SK-N-SH (cell line): ENCODE data around the gene TROAP. TPM values are rescaled to one million over a fixed set of nuclear protein-coding genes. Genes with fewer than 3 reads are reported as not detected.

Experiments
- CTCF ChIA-PET: fragments of 300-600, 350-600 bp; formaldehyde crosslinking; extraction: SDS; loops from one replicate; lab custom pipeline; 2021; lab: Yijun Ruan, JAX
- POLR2A ChIA-PET: fragments of 350-600 bp; sonication (Branson Sonifier 250); formaldehyde crosslinking; extraction: SDS; loops from one replicate; lab custom pipeline; 2020; ENCODE audit warnings: antibody characterized with exemption, inconsistent platforms; lab: Yijun Ruan, JAX
- DNase-seq: peaks from one replicate; pipeline ENCODE4 v3.0.0; 2012
- H2AFZ ChIP-seq: fragments of 200-600 bp; sonication (generic); 2 replicates; pipeline ENCODE4 v1.8.1; 2016; ENCODE audit warnings: antibody characterized with exemption, mild to moderate bottlenecking, low read depth
- H3F3A ChIP-seq: fragments of 200-600 bp; sonication (generic); replicated peaks from 2 replicates; pipeline ENCODE3; 2016; ENCODE audit warnings: antibody characterized with exemption, mild to moderate bottlenecking; ENCODE audit not compliant: insufficient read depth
- H3K27ac ChIP-seq, 2 experiments: fragments of 200-500 bp in 1 of 2; fragments of 200-600 bp in 1 of 2; sonication (Bioruptor generic) in 1 of 2; sonication (generic), shearing (Covaris generic) in 1 of 2; 2 replicates each; pipeline versions ENCODE4 v1.5.1 to v1.6.1; 2014 to 2016; ENCODE audit warnings: low read depth in 2 of 2, inconsistent platforms in 1 of 2, low read length in 1 of 2, mild to moderate bottlenecking in 1 of 2, mixed read lengths in 1 of 2
- H3K27me3 ChIP-seq: fragments of 200-600 bp; sonication (generic), shearing (Covaris generic); 2 replicates; pipeline ENCODE4 v1.6.1; 2016; ENCODE audit warnings: mixed run types; ENCODE audit not compliant: insufficient read depth
- H3K36me3 ChIP-seq, 2 experiments: fragments of 200-500 bp in 1 of 2; fragments of 200-600 bp in 1 of 2; sonication (Bioruptor generic) in 1 of 2; sonication (generic) in 1 of 2; replicated peaks in 1 of 2; 2 replicates each; pipeline versions ENCODE3 to v1.5.1; 2014 to 2016; ENCODE audit warnings: low read length in 1 of 2, mild to moderate bottlenecking in 1 of 2; ENCODE audit not compliant: insufficient read depth in 2 of 2, control insufficient read depth in 1 of 2
- H3K4me1 ChIP-seq, 2 experiments: fragments of 200-500 bp in 1 of 2; fragments of 200-600 bp in 1 of 2; sonication (Bioruptor generic) in 1 of 2; sonication (generic), shearing (Covaris generic) in 1 of 2; 2 replicates each; pipeline versions ENCODE4 v1.5.1 to v1.6.1; 2014 to 2016; ENCODE audit warnings: low read depth in 1 of 2, low read length in 1 of 2, mixed run types in 1 of 2; ENCODE audit not compliant: insufficient read depth in 2 of 2, control insufficient read depth in 1 of 2
- H3K4me2 ChIP-seq: fragments of 200-600 bp; sonication (generic), shearing (Covaris generic); 2 replicates; pipeline ENCODE4 v1.6.1; 2017; ENCODE audit warnings: mixed run types
- H3K4me3 ChIP-seq, 2 experiments: fragments of 200-500 bp in 1 of 2; fragments of 200-600 bp in 1 of 2; sonication (Bioruptor generic) in 1 of 2; sonication (generic), shearing (Covaris generic) in 1 of 2; 2 replicates each; pipeline versions ENCODE4 v1.5.1 to v1.8.1; 2014 to 2016; ENCODE audit warnings: low read depth in 2 of 2, inconsistent platforms in 1 of 2, low read length in 1 of 2, mild to moderate bottlenecking in 1 of 2, mixed read lengths in 1 of 2, moderate library complexity in 1 of 2
- H3K79me2 ChIP-seq: fragments of 200-600 bp; sonication (generic); 2 replicates; pipeline ENCODE4 v1.8.1; 2017; ENCODE audit warnings: mild to moderate bottlenecking; ENCODE audit not compliant: insufficient read depth
- H3K9ac ChIP-seq: fragments of 200-600 bp; sonication (generic); 2 replicates; pipeline ENCODE4 v1.6.1; 2017; ENCODE audit warnings: mixed run types
- H3K9me2 ChIP-seq: fragments of 200-600 bp; sonication (generic); 2 replicates; pipeline ENCODE4 v1.6.1; 2017; ENCODE audit warnings: mixed run types
- H3K9me3 ChIP-seq: fragments of 200-600 bp; sonication (generic); 2 replicates; pipeline ENCODE4 v1.6.1; 2017; ENCODE audit warnings: mixed run types, mild to moderate bottlenecking, moderate library complexity
- H4K20me1 ChIP-seq: fragments of 200-600 bp; sonication (generic); 2 replicates; pipeline ENCODE4 v1.6.1; 2017; ENCODE audit warnings: mild to moderate bottlenecking, mixed run types; ENCODE audit not compliant: insufficient read depth
- CHD2 ChIP-seq: fragments of 150-350 bp; IDR thresholded peaks from 2 replicates; pipeline ENCODE4 v1.6.1; 2018; ENCODE audit warnings: low read length; ENCODE audit not compliant: partially characterized antibody
- CTCF ChIP-seq: fragments of 200-600 bp; sonication (generic); IDR thresholded peaks from 2 replicates; pipeline ENCODE4 v1.6.1; 2017; ENCODE audit warnings: antibody characterized with exemption, mild to moderate bottlenecking, moderate library complexity
- ELF1 ChIP-seq: IDR thresholded peaks from 2 replicates; pipeline ENCODE4 v1.4.0; 2012
- FOXJ3 ChIP-seq: sonication (generic); formaldehyde crosslinking; IDR thresholded peaks from 2 replicates; pipeline ENCODE4 v1.5.1; 2020; ENCODE audit warnings: mild to moderate bottlenecking, missing genetic modification reagents
- FOXM1 ChIP-seq: IDR thresholded peaks from 2 replicates; pipeline ENCODE4 v1.4.0; 2012; ENCODE audit warnings: low read depth, mild to moderate bottlenecking
- GABPA ChIP-seq: IDR thresholded peaks from 2 replicates; pipeline ENCODE4 v1.4.0; 2012; ENCODE audit warnings: low read depth, mild to moderate bottlenecking
- IRF3 ChIP-seq: fragments of 150-350 bp; IDR thresholded peaks from 2 replicates; pipeline ENCODE4 v1.6.1; 2016; ENCODE audit warnings: mild to moderate bottlenecking, low read depth, low read length
- JUND ChIP-seq: IDR thresholded peaks from 2 replicates; pipeline ENCODE4 v1.4.0; 2012
- MEF2A ChIP-seq: IDR thresholded peaks from 2 replicates; pipeline ENCODE4 v1.4.0; 2012; ENCODE audit warnings: low read depth, borderline replicate concordance
- NRF1 ChIP-seq: IDR thresholded peaks from 2 replicates; pipeline ENCODE4 v1.6.1; 2012; ENCODE audit warnings: low read depth, mild to moderate bottlenecking, low read length
- PBX3 ChIP-seq: IDR thresholded peaks from 2 replicates; pipeline ENCODE4; 2012
- POLR2AphosphoS5 ChIP-seq: IDR thresholded peaks from 2 replicates; pipeline ENCODE4 v1.6.1; 2012; ENCODE audit warnings: low read depth, low read length
- RAD21 ChIP-seq: IDR thresholded peaks from 2 replicates; pipeline ENCODE4 v1.6.1; 2012; ENCODE audit warnings: mild to moderate bottlenecking, low read length
- RCOR1 ChIP-seq: fragments of 150-350 bp; IDR thresholded peaks from 2 replicates; pipeline ENCODE4 v1.6.1; 2017; ENCODE audit warnings: antibody characterized with exemption, low read length
- RXRA ChIP-seq: IDR thresholded peaks from 2 replicates; pipeline ENCODE4 v1.4.0; 2012; ENCODE audit warnings: low read depth, mild to moderate bottlenecking, borderline replicate concordance
- SIN3A ChIP-seq: IDR thresholded peaks from 2 replicates; pipeline ENCODE4 v1.6.1; 2012; ENCODE audit warnings: low read depth, mild to moderate bottlenecking, low read length, moderate library complexity, borderline replicate concordance
- SMC3 ChIP-seq: IDR thresholded peaks from 2 replicates; pipeline ENCODE4 v1.6.1; 2012; ENCODE audit warnings: low read depth, low read length, improper control_type of control experiment
- TCF12 ChIP-seq: IDR thresholded peaks from 2 replicates; pipeline ENCODE4 v1.4.0; 2012
- TEAD4 ChIP-seq: IDR thresholded peaks from 2 replicates; pipeline ENCODE4 v1.4.0; 2012; ENCODE audit warnings: mild to moderate bottlenecking, borderline replicate concordance; ENCODE audit not compliant: insufficient read depth
- USF1 ChIP-seq: IDR thresholded peaks from 2 replicates; pipeline ENCODE4 v1.4.0; 2012; ENCODE audit warnings: low read depth, borderline replicate concordance
- ZBTB33 ChIP-seq: IDR thresholded peaks from 2 replicates; pipeline ENCODE4 v1.4.0; 2012; ENCODE audit warnings: low read depth, borderline replicate concordance
- WGBS: methylation state at CpG from one replicate; pipeline ENCODE4 v1.1.6; 2017; ENCODE audit warnings: low lambda C conversion rate; 5-methylcytosine and 5-hydroxymethylcytosine counted together
- polyA plus RNA-seq, 3 experiments: library from polyadenylated mRNA; depleted of rRNA; stranded (reverse); fragments of >200 nt; gene quantifications; 2 replicates each; pipeline ENCODE4 v1.2.3, GENCODE V29; 2012

Gene TROAP
- polyA plus RNA-seq, 1 of the 3 experiments (the other 2 are of a cell fraction) = 26.2 TPM

- CTCF ChIA-PET = interaction anchor here (1.7 to 29.6 kb wide), 2 partner anchors 10 to 39 kb away, joined by 13 to 658 read pairs; partner anchors contain the start of gene C1QL4
Measured at GRCh38 chr12:49298160-49298559, 24.9 kb upstream of the TROAP start.

More at GRCh38 chr12:49298160-49298559, 24.9 kb upstream of the TROAP start:
- H3K9ac ChIP-seq = no peak overlapping the region
- TF ChIP-seq MEF2A (no peak), RAD21 (peak; percentile 42), SIN3A (no peak), NRF1 (no peak), FOXM1 (no peak), RXRA (no peak), SMC3 (0 out of 2 replicates have a peak, but pooled peaks have one; percentile 10), JUND (no peak), GABPA (no peak), CHD2 (no peak), ZBTB33 (no peak), USF1 (no peak), TCF12 (no peak), PBX3 (no peak), CTCF (0 out of 2 replicates have a peak, but pooled peaks have one; percentile 25), IRF3 (no peak), FOXJ3 (CRISPR knock-in tag) (no peak), TEAD4 (no peak), RCOR1 (no peak), ELF1 (no peak), POLR2AphosphoS5 (no peak)
- no peaks in the 10 kb centered on the region for H3K36me3 ChIP-seq
- H3K27ac ChIP-seq = no peak overlapping the region
- H3K4me3 ChIP-seq = peak overlapping the region in 1 of 2 experiments; percentile 12; a peak in 1 of 4 replicates
- H3K4me1 ChIP-seq = peaks cover 4 to 22% of the 10 kb centered on the region in 2 experiments; a peak in 3 of 4 replicates
- H2AFZ ChIP-seq = no peak overlapping the region
- H3K27me3 ChIP-seq = no peaks in the 10 kb centered on the region
- POLR2A ChIA-PET = no interaction called here
- no peaks in the 10 kb centered on the region for H3K9me2 ChIP-seq
- 85% methylated on average over 6 of the region's 6 CpGs for WGBS
- no peak overlapping the region for H3K4me2 ChIP-seq
- no peaks in the 10 kb centered on the region for H4K20me1 ChIP-seq
- DNase-seq = peak; percentile 55
- H3F3A ChIP-seq = no peaks in the 10 kb centered on the region
- H3K9me3 ChIP-seq = no peaks in the 10 kb centered on the region
- H3K79me2 ChIP-seq = no peaks in the 10 kb centered on the region
